Epithelial cell of proximal tubule (primary cell): ENCODE results near the gene MYL5. TPM values are rescaled to one million over a fixed set of nuclear protein-coding genes. Genes with fewer than 3 reads are reported as not detected.

Source experiments
- DNase-seq: peaks from one replicate; pipeline ENCODE4 v3.0.0-alpha.2; 2011; ENCODE audit warnings: low read depth
- H3K4me3 ChIP-seq: 2 replicates; pipeline ENCODE4 v1.5.1; 2011; ENCODE audit warnings: low read depth, mild to moderate bottlenecking, low read length
- total RNA-seq: library from RNA; depleted of rRNA; stranded (reverse); fragments of >200 nt; gene quantifications from 2 replicates; pipeline ENCODE4 v1.2.3, GENCODE V29; 2015
- TF ChIP-seq, protein P1 (sequence below): conservative IDR thresholded peaks from 2 replicates; pipeline ENCODE4 v1.5.1; 2012; ENCODE audit warnings: low read depth, mild to moderate bottlenecking, low read length

Gene MYL5
- total RNA-seq, 1 donor from 2014 or later, result 4.0 TPM

DNA sequence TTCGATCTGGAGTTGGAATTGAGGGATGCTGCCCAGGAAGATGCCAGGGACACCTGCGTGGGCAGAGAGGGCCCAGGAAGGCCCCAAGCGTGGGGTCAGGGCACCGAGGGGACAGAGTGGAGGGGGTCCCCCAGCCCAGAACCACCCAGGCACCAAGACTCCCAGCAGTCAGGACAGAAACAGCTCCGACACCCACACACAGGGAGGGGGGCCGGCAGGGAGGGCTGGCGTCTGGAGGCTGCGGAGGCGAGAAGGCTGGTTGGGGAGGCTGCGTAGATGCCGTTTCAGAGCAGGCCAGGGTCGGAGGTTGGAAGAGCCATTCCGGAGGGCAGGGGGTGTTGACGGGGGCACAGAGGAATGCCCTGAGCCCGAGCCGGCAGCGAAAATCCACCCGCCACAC lies 23.9 kb upstream of the MYL5 start:
- TF ChIP-seq, protein P1, sequence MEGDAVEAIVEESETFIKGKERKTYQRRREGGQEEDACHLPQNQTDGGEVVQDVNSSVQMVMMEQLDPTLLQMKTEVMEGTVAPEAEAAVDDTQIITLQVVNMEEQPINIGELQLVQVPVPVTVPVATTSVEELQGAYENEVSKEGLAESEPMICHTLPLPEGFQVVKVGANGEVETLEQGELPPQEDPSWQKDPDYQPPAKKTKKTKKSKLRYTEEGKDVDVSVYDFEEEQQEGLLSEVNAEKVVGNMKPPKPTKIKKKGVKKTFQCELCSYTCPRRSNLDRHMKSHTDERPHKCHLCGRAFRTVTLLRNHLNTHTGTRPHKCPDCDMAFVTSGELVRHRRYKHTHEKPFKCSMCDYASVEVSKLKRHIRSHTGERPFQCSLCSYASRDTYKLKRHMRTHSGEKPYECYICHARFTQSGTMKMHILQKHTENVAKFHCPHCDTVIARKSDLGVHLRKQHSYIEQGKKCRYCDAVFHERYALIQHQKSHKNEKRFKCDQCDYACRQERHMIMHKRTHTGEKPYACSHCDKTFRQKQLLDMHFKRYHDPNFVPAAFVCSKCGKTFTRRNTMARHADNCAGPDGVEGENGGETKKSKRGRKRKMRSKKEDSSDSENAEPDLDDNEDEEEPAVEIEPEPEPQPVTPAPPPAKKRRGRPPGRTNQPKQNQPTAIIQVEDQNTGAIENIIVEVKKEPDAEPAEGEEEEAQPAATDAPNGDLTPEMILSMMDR, result no peak
- DNase-seq, result no peak

DNA sequence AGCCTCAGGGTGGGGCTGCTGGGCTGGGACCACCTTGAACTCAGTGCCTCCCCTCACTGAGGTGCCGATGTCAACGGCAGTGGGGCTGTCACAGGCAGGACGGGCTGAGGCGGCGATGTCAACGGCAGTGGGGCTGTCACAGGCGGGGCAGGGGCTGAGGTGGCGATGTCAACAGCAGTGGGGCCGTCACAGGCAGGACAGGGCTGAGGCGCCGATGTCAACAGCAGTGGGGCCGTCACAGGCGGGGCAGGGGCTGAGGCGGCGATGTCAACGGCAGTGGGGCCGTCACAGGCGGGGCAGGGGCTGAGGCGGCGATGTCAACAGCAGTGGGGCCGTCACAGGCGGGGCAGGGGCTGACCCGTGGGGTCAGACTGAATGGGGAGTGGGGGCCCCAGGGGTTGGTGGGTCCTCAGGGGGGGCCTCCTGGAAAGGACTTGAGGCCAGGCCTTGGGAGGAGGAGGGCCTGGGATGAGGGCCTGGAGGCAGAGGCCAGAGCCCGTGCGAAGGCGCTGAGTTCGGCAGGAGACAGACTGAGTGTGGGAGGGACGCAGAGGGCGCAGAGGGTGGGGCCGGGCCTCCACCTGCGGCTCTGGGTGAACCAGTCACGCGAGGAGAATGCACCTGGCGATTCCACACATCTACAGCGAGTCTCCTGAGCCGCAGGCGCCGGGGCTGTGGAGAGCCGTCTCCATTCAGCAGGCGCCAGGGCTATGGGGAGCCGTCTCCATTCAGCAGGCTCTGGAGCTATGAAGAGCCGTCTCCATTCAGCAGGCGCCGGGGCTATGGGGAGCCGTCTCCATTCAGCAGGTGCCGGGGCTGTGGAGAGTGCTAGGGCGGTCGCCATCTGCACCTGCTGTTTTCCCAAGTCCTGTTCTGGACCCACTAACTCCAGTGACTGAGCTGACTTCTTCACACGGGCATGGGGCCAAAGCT lies 23.1 kb upstream of the MYL5 start:
- DNase-seq, result no peak
- TF ChIP-seq, protein P1, result no peak
- no peak overlapping the region for H3K4me3 ChIP-seq

More for the DNA sequence above, 23.9 kb upstream of the MYL5 start:
- no peak overlapping the region for H3K4me3 ChIP-seq

DNA sequence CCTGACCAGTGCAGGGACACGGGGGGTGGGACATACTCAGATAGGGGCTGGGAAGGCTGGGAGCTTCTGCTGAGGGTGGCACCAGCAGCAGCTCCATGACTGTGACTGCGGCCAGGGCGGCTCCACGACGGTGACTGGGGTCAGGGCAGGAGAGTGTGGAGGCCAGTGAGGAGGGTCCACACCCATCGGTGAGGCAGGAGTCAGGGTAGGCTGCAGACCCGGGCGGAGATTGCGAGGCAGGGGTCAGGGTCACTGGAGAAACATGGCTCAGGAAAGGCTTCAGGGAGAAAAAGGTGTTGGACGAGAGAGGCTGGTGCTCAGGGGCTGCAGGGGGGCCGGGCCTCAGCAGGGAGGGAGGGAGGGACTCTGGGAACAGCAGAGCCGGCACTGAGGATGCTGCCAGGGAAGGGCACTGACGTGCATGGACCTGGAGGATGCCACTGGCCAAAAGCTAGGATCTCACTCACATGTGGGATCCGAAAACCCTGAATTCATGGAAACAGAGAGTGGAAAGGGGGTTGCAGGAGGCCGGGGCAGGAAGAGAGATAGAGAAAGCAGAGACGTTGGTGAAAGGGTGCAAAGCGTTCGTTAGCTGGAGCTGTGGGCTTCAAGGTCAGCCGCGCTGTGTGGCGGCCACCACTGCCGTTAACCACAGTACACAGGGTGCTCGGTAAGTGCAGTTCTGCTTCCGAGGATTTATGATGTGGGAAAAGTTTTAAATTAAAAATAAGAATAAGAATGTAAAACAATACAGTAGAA lies 22.3 kb upstream of the MYL5 start:
- DNase-seq, result no peak
- H3K4me3 ChIP-seq, result no peak overlapping the region
- TF ChIP-seq, protein P1, result no peak

DNA sequence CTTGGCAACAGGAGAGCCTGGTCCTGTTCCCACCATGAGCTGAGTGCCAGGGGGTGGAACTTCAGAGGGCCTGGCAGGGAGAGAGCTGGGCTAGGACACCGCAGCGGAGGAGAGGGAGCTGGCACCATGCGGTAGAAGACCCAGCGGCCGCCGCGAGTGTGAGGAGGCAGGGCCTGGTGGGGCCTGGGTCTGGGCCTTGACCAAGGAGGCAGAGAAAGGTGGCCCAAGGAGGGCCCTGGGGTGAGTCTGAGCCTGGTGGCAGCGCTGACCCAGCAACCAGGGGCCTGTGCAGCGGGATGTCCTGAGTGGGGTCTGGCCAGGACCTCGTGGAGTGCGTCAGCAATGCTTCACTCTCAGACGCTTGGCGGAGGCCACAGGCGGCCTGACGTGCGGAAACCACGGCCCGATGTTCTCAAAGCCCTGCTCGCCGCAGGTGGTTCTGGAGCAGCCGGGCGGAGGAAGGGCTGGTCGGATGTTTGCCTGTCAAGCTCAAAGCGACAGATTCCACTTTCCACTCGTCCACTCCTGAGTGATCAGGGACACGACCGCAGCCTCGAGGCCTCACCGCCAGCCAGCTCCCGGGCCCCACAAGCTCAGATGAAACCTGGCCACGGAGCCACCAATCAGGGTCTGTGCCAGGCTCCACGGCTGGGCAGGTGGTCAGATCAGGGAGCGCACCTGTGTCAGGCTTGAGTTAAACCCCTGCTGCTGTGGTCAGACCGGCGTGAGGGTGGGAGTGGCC lies 21.1 kb upstream of the MYL5 start:
- DNase-seq, result no peak
- no peak overlapping the region for H3K4me3 ChIP-seq

DNA sequence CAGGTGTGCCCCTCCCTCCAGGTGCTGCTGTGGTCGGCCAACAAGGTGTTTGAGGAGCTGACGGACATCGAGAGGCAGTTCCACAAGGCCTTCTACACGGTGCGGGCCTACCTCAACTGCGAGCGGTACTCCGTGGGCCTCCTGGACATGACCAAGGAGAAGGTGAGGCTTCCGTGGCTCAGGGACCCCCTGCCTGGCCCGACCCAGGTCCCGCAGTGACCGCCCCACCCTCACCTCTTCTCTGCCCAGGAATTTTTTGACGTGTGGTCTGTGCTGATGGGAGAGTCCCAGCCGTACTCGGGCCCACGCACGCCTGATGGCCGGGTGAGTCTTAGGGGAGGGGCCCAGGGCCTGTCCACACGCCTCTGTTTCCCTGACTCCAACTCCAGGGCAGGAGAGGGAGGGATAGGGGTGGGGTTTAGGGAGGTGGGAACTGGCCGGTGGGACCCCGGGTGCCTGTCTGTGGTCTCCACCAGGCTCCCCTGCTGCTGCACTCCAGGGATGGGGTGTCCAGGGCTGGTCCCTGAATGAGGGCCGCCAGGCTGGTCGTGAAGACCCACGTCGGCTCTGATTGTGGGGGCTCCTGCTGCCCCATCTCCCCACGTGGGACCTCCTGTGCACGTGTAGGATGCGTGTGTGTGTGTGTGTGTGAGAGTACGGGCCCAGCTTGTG lies 20.4 kb upstream of the MYL5 start:
- TF ChIP-seq, protein P1, result no peak
- no peak overlapping the region for H3K4me3 ChIP-seq
- no peak for DNase-seq

More for the DNA sequence above, 21.1 kb upstream of the MYL5 start:
- TF ChIP-seq, protein P1, result no peak

DNA sequence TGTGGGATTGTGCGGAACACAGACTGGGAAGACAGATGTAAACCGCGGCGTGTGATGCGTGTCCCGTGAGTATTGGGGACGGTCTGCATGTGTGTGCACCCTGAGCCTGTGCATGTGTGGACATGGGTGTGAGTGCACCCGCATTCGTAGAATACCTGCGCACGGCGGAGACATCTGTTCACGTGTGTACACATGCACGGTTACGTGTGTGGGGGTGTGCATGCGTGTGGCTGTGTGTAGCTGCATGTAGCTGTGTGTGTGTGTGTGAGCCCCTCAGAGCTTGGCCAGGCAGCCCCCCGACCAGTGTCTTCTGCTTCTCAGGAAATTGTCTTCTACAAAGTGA lies 19.9 kb upstream of the MYL5 start:
- no peak overlapping the region for H3K4me3 ChIP-seq
- TF ChIP-seq, protein P1, result no peak
- DNase-seq, result no peak
